GM19351 (cell line): Measurements from ENCODE around the gene RNF213.

ENCODE experiments used
- ATAC-seq: cut with Tn5 transposase; IDR thresholded peaks from one replicate; pipeline ENCODE4 v1.9.1; 2021; ENCODE audit warnings: mild to moderate bottlenecking, moderate library complexity; ENCODE audit not compliant: unreplicated experiment

RNF213 gene

DNA sequence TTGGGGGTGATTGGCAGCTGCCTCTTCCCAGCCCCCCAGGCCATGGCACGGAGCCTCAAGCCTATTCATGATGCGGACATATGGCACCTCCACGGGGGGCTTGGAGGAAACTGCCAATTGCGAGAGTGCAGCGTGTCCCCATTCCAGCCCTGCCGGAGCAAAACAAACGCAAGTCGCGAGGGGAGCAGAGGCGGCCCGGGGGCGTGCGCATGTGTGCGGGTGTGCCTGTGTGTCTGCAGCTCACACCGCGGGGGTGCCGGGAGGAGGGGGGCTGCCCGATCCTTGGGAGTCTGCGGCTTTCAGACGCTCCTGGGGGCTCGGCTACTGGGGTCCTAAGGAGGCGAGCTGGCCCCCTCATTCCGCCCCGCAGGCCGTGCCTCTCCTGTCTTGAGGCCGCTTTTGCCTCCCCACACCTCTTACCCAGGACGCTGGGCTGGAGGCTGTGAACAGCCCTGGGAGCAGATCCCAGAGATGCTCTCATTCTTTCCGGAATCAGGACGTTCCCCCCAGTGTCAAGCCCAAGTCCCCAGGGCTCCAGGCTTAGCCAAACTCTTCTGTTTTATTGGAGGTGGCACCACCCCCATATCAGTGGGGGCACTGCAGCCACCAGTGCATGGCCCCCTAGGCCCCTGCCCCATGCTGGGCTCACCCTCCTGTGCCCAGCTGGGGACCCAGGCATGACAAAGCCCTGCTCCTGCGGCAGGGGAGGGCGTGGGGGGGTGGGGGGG is 183.4 kb downstream of the RNF213 start:
- no peak for ATAC-seq

DNA sequence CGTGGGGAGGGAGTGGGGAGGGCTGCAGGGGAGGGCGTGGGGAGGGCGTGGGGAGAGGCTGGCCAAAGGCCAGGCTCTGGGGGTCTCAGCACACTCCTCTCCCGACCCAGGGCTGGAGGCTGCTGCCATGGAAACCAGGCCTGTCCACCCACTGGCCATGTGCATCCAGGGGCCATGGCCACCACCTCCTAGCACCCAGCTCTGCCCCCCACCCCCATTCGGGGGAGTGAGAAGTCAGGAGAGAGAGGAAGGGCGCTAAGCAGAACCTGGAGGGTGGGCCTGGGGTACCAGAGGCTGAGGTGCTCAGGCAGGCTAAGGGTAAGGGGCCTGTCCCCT is 184.0 kb downstream of the RNF213 start:
- ATAC-seq, result no peak

DNA sequence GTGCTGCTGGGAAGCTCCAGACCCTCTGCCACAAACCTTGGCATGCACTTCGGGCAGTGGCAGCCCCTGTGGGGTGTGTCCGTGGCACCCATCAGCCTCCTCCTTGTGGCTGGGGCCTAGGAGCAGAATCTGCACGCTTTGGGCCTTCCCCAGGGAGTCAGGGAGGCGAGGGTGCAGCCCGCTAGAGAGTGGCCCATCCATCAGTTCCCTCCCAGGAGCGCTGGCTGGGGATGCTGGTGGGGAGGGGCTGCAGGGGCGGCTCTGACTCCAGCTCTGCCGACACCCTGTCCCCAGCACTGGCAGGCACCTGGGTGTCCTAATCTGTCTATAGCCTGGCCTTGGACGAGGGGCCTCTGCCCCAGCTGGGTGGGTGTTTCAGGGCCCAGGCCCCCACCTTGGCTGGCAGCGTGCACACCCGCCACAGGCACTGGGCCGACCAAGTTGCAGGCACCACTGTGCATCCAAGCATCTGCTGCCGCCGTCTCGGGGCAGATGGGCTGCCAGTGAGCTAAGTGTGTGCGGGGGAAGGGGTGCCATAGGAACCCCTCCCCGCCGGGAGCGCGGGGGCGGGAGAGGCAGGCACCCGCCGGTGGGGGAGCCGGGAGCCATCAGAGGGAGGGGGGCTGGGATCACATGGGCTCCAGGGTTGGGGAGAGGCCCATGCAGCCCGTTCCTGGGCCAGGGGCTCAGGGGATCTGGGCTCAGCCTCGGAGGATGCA is 184.5 kb downstream of the RNF213 start:
- ATAC-seq, result no peak

DNA sequence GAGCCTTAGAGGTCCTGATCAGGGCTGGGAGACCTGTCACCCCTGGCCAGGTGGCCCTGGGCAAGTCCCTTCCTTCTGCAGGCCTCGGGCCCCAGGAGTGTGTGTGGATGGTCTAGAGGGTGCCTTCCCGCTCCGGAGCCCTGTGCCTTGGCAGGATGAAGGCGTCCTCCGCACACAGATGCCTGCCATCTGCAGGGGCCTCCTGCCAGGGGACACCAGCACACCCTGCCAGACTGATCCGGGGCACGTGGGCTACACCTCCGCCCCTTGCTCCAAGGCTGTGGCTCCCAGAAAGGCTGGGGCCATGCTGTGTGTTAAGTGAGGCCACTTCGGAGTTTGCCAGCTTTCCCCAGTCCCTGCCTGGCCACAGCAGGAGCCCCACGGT is 185.1 kb downstream of the RNF213 start:
- ATAC-seq, result no peak

DNA sequence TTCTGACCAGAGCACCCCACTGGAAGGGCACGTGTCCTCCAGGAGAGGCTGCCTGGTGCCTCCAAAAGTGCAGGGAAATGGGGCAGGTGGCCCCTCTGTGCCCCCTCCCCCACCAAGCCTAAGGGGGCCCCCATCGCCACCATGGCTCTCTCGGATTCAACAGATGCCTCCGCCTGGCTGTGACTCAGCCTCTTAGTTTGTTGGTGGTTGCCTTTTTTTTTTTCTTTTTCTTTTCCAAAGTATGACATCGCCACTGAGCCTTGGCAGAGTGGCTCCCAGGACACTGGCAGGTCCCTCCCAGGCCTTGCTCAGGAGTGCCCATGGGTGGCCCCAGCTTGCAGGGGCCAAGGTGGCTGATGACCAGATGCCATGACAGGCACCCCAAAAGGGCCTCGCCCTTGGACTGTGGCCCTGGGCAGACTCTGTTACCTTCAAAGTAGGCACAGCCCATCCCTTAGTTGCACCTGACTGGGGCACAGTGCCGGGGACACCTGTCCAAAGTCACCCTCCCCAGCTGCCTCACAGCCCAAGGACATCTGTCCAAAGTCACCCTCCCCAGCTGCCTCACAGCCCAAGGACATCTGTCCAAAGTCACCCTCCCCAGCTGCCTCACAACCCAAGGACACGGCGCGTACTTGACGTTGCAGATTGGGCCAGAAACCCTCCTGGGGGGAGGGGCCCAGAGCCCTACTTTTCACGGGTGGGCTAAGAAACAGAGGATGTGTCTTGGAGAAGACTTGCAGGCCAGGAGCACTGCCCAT is 186.2 kb downstream of the RNF213 start:
- no peak for ATAC-seq

DNA sequence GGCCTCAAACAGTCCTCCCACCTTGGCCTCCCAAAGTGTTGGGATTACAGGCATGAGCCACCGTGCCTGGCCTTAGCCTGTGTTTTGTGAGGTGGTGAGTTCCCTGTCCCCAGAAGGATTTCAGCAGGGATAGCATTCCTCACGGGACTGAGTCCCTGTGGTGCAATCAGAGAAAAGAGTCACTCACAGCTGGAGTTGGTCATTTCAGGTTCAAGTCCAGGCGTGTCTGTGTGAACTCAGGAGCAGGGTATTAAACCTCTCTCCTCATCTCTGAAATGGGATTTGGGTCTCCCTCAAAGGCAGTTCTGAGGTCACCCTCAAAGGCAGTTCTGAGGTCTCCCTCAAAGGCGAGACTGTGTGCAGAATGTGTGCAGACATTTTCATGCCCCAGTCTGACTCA is 187.1 kb downstream of the RNF213 start:
- no peak for ATAC-seq
